ENCODE results near the gene CAMK2A. TPM values are rescaled to one million over a fixed set of nuclear protein-coding genes. Genes with fewer than 3 reads are reported as not detected.

Gene CAMK2A
- polyA plus RNA-seq, 1 experiment, result 0.11 TPM

DNA sequence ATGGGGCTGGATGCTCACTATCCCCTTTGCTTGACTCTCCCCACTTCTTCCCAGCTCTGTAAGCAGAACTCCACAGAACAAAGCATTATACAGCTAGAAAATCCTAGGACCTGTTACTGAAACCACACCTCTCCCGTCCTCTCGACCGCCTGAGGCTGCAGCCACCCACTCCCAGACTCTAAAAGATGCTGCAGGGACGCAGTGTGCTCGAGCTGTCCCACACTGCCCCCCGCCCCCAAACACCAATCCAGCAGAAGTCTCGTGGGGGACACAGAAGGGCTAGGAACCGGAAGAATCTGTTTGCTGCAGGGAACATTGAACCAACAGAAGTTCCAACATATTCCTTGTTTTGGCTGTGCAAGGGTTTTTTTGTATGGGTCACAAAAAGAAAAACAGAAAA is 7.6 kb downstream of the CAMK2A start:
- TF ChIP-seq, protein P1, sequence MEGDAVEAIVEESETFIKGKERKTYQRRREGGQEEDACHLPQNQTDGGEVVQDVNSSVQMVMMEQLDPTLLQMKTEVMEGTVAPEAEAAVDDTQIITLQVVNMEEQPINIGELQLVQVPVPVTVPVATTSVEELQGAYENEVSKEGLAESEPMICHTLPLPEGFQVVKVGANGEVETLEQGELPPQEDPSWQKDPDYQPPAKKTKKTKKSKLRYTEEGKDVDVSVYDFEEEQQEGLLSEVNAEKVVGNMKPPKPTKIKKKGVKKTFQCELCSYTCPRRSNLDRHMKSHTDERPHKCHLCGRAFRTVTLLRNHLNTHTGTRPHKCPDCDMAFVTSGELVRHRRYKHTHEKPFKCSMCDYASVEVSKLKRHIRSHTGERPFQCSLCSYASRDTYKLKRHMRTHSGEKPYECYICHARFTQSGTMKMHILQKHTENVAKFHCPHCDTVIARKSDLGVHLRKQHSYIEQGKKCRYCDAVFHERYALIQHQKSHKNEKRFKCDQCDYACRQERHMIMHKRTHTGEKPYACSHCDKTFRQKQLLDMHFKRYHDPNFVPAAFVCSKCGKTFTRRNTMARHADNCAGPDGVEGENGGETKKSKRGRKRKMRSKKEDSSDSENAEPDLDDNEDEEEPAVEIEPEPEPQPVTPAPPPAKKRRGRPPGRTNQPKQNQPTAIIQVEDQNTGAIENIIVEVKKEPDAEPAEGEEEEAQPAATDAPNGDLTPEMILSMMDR (IDR thresholded peaks at IDR 0.05; ENCODE audit: insufficient read depth, low read depth, low read length), result no peak
- POLR2A ChIA-PET, result no interaction called here
- CTCF ChIA-PET, result interaction anchor here (1.5 kb wide), 1 partner anchor 154 kb away, joined by 3 read pairs; no protein-coding TSS in a partner anchor
- H3K36me3 ChIP-seq (ENCODE audit: control insufficient read depth, insufficient read depth, low read length), result no peaks in the 10 kb centered on the region
- H3K4me3 ChIP-seq (ENCODE audit: low read depth, low read length), result no peak overlapping the region
- DNase-seq (ENCODE audit: low read depth), result no peak
- peaks cover 1% of the 10 kb centered on the region; the same call in 1 of the 2 replicates for H3K27me3 ChIP-seq (ENCODE audit: control insufficient read depth, insufficient read depth, low read length)

DNA sequence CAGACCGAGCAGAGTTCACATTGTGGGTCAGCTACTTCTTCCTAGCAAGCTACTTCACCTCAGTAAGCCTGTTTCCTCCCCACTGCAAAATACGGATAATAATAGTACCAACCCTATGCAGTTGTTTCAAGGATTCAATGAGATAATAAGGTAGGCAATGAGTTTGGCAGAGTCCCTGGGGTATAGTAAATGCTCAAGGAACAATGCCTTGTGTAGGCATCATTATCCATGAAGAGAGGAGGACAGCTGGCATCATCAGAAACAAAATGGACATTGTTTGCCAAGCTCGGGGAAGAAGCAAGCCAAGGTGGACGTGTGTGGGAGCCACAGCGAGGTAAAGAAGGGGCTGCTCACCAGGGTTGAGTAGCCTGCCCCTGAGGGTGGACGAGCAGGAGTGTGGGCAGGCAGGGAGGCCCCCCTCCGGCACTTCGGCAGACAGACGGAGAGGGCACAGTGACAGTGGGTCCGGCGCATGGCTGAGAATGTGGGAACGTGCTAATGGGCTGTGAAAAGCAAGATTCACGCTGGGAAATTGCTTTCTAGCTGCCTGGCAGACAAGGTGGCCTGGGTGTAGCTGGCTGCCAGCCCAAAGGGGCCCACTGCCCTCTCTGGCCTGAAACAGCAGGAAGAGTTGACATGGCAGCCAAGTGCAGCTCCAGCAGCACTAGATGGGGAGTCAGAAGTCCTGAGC is 10.1 kb downstream of the CAMK2A start:
- H3K4me3 ChIP-seq (ENCODE audit: low read depth, low read length), result no peak overlapping the region
- H3K36me3 ChIP-seq (ENCODE audit: control insufficient read depth, insufficient read depth, low read length), result no peaks in the 10 kb centered on the region
- DNase-seq (ENCODE audit: low read depth), result no peak
- TF ChIP-seq, protein P1 (IDR thresholded peaks at IDR 0.05; ENCODE audit: insufficient read depth, low read depth, low read length), result no peak
- ChIA-PET CTCF (interaction anchor here (1.2 to 11.8 kb wide), 3 partner anchors 21 to 155 kb away, joined by 3 to 122 read pairs (median 5); no protein-coding TSS in a partner anchor), POLR2A (no interaction called here)
- no peaks in the 10 kb centered on the region for H3K27me3 ChIP-seq (ENCODE audit: control insufficient read depth, insufficient read depth, low read length)

DNA sequence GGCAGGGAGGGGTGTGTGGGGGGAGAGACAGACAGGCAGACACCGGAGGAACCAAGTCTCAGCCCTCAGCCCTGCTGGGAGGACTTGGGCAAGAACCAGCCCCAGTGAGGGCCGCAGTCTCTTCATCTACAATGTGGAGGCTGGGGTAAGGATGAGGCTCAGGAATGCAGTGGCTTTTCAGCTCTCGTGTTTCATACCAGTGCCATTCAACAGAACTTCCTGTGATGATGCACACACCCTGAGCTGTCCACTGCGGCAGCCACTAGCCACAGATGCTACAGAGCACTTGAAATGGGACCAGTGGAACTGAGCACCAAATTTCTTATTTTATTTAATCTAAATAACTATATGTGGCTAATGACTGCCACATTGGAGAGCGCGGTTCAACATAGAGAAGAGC is 10.7 kb downstream of the CAMK2A start:
- Histone ChIP-seq H3K27me3 (ENCODE audit: control insufficient read depth, insufficient read depth, low read length) (no peaks in the 10 kb centered on the region), H3K36me3 (ENCODE audit: control insufficient read depth, insufficient read depth, low read length) (no peaks in the 10 kb centered on the region), H3K4me3 (ENCODE audit: low read depth, low read length) (no peak overlapping the region)
- DNase-seq (ENCODE audit: low read depth), result no peak
- CTCF ChIA-PET, result interaction anchor here (0.6 to 11.8 kb wide), 5 partner anchors 22 to 315 kb away, joined by 3 to 122 read pairs (median 4); no protein-coding TSS in a partner anchor
- POLR2A ChIA-PET, result no interaction called here
- TF ChIP-seq, protein P1 (IDR thresholded peaks at IDR 0.05; ENCODE audit: insufficient read depth, low read depth, low read length), result no peak

DNA sequence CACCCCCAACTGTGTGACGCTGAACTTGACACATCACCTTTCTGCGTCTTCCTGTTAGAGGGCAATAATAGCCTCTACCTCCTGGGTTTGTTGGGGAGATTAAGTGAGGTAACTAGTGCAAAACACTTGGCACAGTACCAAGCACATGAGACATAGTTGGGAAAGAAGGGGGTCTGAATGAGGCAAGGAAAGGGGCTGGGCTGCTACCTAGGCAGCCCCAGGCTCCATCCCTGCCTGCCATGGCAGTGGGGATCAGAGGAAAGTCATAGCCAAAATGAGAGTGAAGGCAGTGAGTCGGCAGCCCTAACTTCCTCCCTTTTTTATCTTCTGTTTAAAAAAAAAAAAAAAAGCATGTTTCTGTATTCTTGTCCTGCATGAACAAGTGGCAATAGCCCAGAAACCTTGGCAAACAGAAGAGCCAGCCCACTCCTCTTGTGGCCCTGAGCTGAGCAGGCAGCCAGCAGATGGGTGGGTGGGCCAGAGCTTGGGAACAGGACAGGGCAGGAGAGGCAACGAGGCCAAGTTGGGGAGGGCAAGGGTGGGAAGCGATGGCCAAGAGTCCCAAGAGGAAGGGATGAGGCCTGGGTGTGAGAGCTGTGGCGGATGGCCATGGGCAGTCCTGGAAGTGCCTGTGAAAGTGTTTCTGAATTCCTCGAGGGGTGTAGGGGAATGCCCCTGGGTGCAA is 11.4 kb downstream of the CAMK2A start:
- no peaks in the 10 kb centered on the region for H3K27me3 ChIP-seq (ENCODE audit: control insufficient read depth, insufficient read depth, low read length)
- ChIA-PET POLR2A (no interaction called here), CTCF (interaction anchor here (0.6 to 11.8 kb wide), 4 partner anchors 22 to 316 kb away, joined by 4 to 122 read pairs (median 4); no protein-coding TSS in a partner anchor)
- no peak overlapping the region for H3K4me3 ChIP-seq (ENCODE audit: low read depth, low read length)
- TF ChIP-seq, protein P1 (IDR thresholded peaks at IDR 0.05; ENCODE audit: insufficient read depth, low read depth, low read length), result no peak
- no peak for DNase-seq (ENCODE audit: low read depth)
- no peaks in the 10 kb centered on the region for H3K36me3 ChIP-seq (ENCODE audit: control insufficient read depth, insufficient read depth, low read length)

DNA sequence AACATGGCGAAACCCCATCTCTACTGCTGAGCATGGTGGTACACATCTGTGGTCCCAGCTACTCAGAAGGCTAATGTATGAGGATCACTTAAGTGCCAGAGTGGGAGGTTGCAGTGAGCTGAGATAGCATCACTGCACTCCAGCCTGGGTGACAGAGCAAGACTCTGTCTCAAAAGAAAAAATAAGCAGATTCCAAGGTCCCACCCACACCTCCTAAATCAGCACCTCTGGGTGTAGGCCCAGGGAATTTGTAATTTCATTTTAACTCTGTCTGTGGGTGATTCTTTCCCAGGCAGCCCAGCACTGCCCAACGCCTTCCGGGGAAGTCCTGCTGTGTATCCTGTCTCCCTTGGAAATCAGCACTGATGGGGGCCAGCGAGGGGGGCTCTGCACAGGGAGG is 12.5 kb downstream of the CAMK2A start:
- DNase-seq (ENCODE audit: low read depth), result no peak
- ChIA-PET POLR2A (no interaction called here), CTCF (interaction anchor here (1.5 to 11.8 kb wide), 2 partner anchors 73 to 159 kb away, joined by 6 to 122 read pairs; no protein-coding TSS in a partner anchor)
- Histone ChIP-seq H3K36me3 (ENCODE audit: control insufficient read depth, insufficient read depth, low read length) (no peaks in the 10 kb centered on the region), H3K4me3 (ENCODE audit: low read depth, low read length) (no peak overlapping the region), H3K27me3 (ENCODE audit: control insufficient read depth, insufficient read depth, low read length) (no peaks in the 10 kb centered on the region)
- TF ChIP-seq, protein P1 (IDR thresholded peaks at IDR 0.05; ENCODE audit: insufficient read depth, low read depth, low read length), result no peak

Measured in BJ (cell line).